Kidney epithelial cell (primary cell): ENCODE results near the gene DOCK10. TPM values are rescaled to one million over a fixed set of nuclear protein-coding genes. Genes with fewer than 3 reads are reported as not detected.

Experiments
- DNase-seq: peaks from one replicate; pipeline ENCODE4 v3.0.0-alpha.2; 2010; ENCODE audit warnings: low read depth
- H3K27me3 ChIP-seq: 2 replicates; pipeline ENCODE4 v1.6.0; 2011; ENCODE audit warnings: low read length; ENCODE audit not compliant: control insufficient read depth, insufficient read depth
- H3K36me3 ChIP-seq: 2 replicates; pipeline ENCODE4 v1.5.1; 2011; ENCODE audit warnings: low read length; ENCODE audit not compliant: control insufficient read depth, insufficient read depth
- H3K4me3 ChIP-seq: 2 replicates; pipeline ENCODE4 v1.5.1; 2011; ENCODE audit warnings: low read depth, mild to moderate bottlenecking, control low read depth, low read length
- total RNA-seq: library from RNA; depleted of rRNA; stranded (reverse); fragments of >200 nt; gene quantifications from 2 replicates; pipeline ENCODE4 v1.2.3, GENCODE V29; 2015
- TF ChIP-seq, protein P1 (sequence below): IDR thresholded peaks from 2 replicates; pipeline ENCODE4 v1.5.1; 2011; ENCODE audit warnings: mild to moderate bottlenecking, moderate library complexity, low read length, control low read depth, inconsistent platforms; ENCODE audit not compliant: insufficient read depth, poor library complexity, severe bottlenecking

Gene DOCK10
- total RNA-seq, 1 donor from 2014 or later: 5.0 TPM

DNA sequence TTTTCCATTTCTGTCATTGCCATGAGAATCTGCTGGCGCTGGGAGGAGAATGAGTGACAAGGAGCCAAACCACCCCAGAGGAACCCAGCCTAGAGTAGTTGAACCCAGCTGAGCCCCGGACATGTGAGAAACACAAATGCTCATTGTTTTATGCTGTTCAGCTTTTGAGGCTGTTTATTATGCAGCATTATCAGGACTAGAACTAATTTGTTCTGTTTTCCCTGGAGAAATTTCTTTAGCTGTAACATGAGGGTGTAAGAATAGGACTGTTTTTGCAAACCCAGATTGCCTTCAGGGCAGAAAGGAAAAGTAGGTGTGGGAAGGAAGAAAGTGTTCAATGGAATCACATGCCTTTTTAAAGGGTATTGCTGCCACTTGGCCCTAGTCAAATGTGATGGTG, 28.5 kb upstream of the DOCK10 start:
- Histone ChIP-seq H3K4me3 (no peak overlapping the region), H3K27me3 (no peaks in the 10 kb centered on the region), H3K36me3 (no peaks in the 10 kb centered on the region)
- TF ChIP-seq, protein P1, sequence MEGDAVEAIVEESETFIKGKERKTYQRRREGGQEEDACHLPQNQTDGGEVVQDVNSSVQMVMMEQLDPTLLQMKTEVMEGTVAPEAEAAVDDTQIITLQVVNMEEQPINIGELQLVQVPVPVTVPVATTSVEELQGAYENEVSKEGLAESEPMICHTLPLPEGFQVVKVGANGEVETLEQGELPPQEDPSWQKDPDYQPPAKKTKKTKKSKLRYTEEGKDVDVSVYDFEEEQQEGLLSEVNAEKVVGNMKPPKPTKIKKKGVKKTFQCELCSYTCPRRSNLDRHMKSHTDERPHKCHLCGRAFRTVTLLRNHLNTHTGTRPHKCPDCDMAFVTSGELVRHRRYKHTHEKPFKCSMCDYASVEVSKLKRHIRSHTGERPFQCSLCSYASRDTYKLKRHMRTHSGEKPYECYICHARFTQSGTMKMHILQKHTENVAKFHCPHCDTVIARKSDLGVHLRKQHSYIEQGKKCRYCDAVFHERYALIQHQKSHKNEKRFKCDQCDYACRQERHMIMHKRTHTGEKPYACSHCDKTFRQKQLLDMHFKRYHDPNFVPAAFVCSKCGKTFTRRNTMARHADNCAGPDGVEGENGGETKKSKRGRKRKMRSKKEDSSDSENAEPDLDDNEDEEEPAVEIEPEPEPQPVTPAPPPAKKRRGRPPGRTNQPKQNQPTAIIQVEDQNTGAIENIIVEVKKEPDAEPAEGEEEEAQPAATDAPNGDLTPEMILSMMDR: no peak
- DNase-seq: no peak

DNA sequence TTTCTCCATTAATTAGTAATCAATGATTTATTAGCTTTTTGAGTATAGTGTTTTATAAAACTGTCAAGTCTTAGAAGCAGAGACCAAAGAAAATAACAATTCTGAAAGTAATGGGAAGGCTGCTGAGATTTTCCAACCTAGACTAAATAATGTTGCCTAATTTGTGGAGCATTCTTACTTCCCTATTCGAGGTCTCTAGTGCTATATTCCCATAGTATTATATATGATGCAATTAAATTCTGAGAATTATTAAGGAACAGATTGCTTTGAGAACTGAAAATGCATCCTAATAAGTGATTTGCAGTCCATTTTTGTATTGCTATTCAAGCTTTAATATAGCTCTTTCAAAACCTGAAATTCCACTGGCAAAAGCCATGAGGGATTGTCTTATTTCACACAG, 27.7 kb upstream of the DOCK10 start:
- H3K4me3 ChIP-seq: no peak overlapping the region
- TF ChIP-seq, protein P1: no peak
- DNase-seq: no peak
- no peaks in the 10 kb centered on the region for H3K36me3 ChIP-seq
- H3K27me3 ChIP-seq: no peaks in the 10 kb centered on the region

DNA sequence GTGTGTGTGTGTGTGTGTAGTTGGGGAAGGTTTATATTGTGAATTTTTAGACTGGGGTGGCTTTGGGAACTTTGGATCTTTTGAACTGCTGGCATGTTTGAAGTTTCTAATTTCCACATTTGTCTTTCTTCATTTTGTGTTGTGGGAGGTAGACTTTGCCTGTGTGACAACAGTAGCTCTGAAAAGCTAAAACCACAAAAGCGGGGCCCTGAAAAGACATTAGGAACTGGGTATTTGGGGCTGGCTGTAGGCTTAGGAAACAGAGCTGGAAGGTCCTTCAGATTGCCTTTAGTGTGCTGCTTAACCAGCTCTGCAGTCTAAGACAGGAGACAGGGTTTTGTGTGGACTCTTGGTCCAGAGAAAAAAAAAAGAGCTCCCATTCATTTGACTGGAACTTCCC, 27.2 kb upstream of the DOCK10 start:
- H3K36me3 ChIP-seq: no peaks in the 10 kb centered on the region
- no peaks in the 10 kb centered on the region for H3K27me3 ChIP-seq
- no peak overlapping the region for H3K4me3 ChIP-seq
- no peak for DNase-seq
- TF ChIP-seq, protein P1: no peak

DNA sequence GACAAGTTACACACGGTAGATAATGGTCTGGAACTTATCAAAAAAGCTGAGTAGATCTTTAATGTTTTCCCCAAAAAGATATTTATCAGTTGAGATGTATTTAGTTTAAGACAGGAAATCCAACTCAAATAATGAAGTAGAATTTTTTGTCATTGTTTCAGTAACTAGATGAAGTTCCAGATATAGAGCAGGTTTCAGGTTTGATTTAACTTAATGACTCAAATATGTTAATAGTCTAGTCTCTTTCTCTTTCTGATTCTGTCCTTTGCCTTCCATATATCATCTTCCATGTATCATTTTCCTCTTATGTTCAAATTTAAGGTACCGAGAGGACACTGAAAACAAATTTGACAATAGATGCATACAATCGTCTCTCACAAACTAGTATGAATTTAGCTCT, 23.6 kb upstream of the DOCK10 start:
- Histone ChIP-seq H3K36me3 (no peaks in the 10 kb centered on the region), H3K4me3 (no peak overlapping the region), H3K27me3 (no peaks in the 10 kb centered on the region)
- no peak for DNase-seq
- TF ChIP-seq, protein P1: no peak

DNA sequence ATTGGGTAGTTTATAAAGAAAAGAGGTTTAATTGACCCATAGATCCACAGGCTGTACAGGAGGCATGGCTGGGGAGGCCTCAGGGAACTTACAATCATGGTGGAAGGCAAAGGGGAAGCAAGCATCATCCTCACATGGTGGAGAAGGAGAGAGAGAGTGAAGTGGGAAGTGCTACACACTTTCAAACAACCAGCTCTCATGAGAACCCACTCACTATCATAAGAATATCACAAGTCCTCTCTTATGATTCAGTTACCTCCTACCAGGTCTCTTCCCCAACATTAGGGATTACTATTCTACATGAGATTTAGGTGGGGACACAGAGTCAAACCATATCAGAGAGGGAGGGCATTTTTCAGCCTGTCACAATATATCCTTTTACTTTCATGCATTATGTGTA, 22.7 kb upstream of the DOCK10 start:
- TF ChIP-seq, protein P1: no peak
- Histone ChIP-seq H3K36me3 (no peaks in the 10 kb centered on the region), H3K4me3 (no peak overlapping the region)

DNA sequence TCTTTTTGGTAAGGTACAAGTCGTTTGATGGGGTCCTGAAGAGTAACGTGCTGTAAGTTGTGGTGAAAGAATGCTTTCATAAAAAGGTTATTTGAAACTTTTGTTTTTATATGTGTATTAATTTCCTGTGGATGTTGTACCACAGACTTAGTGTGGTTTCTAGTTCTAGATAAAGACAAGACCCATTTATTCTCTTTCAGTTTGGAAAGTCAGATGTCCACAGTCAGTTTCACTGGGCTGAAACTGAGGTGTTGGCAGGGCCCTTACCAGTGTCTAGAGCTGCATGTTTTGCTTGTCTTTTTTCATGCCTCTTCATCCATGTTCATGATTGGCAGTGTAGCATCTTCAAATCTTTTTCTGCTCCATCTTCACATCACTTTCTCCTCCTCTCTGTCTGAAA, 22.1 kb upstream of the DOCK10 start:
- no peak overlapping the region for H3K4me3 ChIP-seq
- TF ChIP-seq, protein P1: no peak
- DNase-seq: no peak
- no peaks in the 10 kb centered on the region for H3K36me3 ChIP-seq
- H3K27me3 ChIP-seq: no peaks in the 10 kb centered on the region

More for the DNA sequence above, 22.7 kb upstream of the DOCK10 start:
- no peak for DNase-seq
- H3K27me3 ChIP-seq: no peaks in the 10 kb centered on the region
